Measurements from ENCODE around the gene CCNE1. TPM values are rescaled to one million over a fixed set of nuclear protein-coding genes. Genes with fewer than 3 reads are reported as not detected.
A peak's percentile ranks its signal among the peaks of the same experiment; 100 is the strongest.

Gene CCNE1
- total RNA-seq, 1 experiment from 2014 or later, result 12.0 TPM

- Histone ChIP-seq H3K4me1 (ENCODE audit: insufficient read depth, low read length, poor library complexity, severe bottlenecking) (no peaks in the 10 kb centered on the region), H3K4me3 (ENCODE audit: low read depth, low read length, poor library complexity, severe bottlenecking) (no peak overlapping the region)
- CTCF ChIA-PET, result no interaction called here
Observed at GRCh38 chr19:29810504-29810871, 1.3 kb upstream of the CCNE1 start.

GRCh38 chr19:29812080-29812880 is 489 bp downstream of the CCNE1 start:
- DNase-seq (ENCODE audit: low spot score), result no peak
- intact Hi-C loops (cut with micrococcal nuclease; ENCODE audit: unreplicated experiment), result no loop called here
- CTCF ChIA-PET, result no interaction called here
- Histone ChIP-seq H3K9me3 (ENCODE audit: low read depth, low read length, poor library complexity, severe bottlenecking) (no peaks in the 10 kb centered on the region), H3K36me3 (ENCODE audit: insufficient read depth, low read length, poor library complexity, severe bottlenecking) (no peaks in the 10 kb centered on the region), H3K4me1 (ENCODE audit: insufficient read depth, low read length, poor library complexity, severe bottlenecking) (no peaks in the 10 kb centered on the region), H3K27ac (ENCODE audit: low read depth, low read length, poor library complexity, severe bottlenecking) (no peak overlapping the region), H3K4me3 (ENCODE audit: low read depth, low read length, poor library complexity, severe bottlenecking) (peak overlapping the region; percentile 49), H3K27me3 (replicated peaks; ENCODE audit: insufficient read depth, low read depth, low read length, poor library complexity) (no peaks in the 10 kb centered on the region)
- TF ChIP-seq CTCF (conservative IDR thresholded peaks at IDR 0.05; ENCODE audit: low read depth, low read length) (no peak), EZH2 (IDR thresholded peaks at IDR 0.05; ENCODE audit: borderline replicate concordance, low read depth, low read length, poor library complexity, severe bottlenecking) (no peak)
- POLR2A ChIA-PET (ENCODE audit: low non-redundant PET), result no interaction called here
- BruUV-seq (replicated peaks), result no TSS peak

More at GRCh38 chr19:29810504-29810871, 1.3 kb upstream of the CCNE1 start:
- BruUV-seq (replicated peaks), result no TSS peak
- no peak for TF ChIP-seq EZH2 (IDR thresholded peaks at IDR 0.05; ENCODE audit: borderline replicate concordance, low read depth, low read length, poor library complexity, severe bottlenecking)
- TF ChIP-seq CTCF (conservative IDR thresholded peaks at IDR 0.05; ENCODE audit: low read depth, low read length), result no peak
- no peaks in the 10 kb centered on the region for H3K27me3 ChIP-seq (replicated peaks; ENCODE audit: insufficient read depth, low read depth, low read length, poor library complexity)
- H3K36me3 ChIP-seq (ENCODE audit: insufficient read depth, low read length, poor library complexity, severe bottlenecking), result no peaks in the 10 kb centered on the region
- no peaks in the 10 kb centered on the region for H3K9me3 ChIP-seq (ENCODE audit: low read depth, low read length, poor library complexity, severe bottlenecking)
- H3K27ac ChIP-seq (ENCODE audit: low read depth, low read length, poor library complexity, severe bottlenecking), result no peak overlapping the region
- DNase-seq (ENCODE audit: low spot score), result no peak
- intact Hi-C loops (cut with micrococcal nuclease; ENCODE audit: unreplicated experiment), result no loop called here
- POLR2A ChIA-PET (ENCODE audit: low non-redundant PET), result no interaction called here

- no peak overlapping the region for H3K27ac ChIP-seq (ENCODE audit: low read depth, low read length, poor library complexity, severe bottlenecking)
- no TSS peak for BruUV-seq (replicated peaks)
- CTCF ChIA-PET, result no interaction called here
- intact Hi-C loops (cut with micrococcal nuclease; ENCODE audit: unreplicated experiment), result no loop called here
- no peaks in the 10 kb centered on the region for H3K9me3 ChIP-seq (ENCODE audit: low read depth, low read length, poor library complexity, severe bottlenecking)
- H3K4me1 ChIP-seq (ENCODE audit: insufficient read depth, low read length, poor library complexity, severe bottlenecking), result no peaks in the 10 kb centered on the region
- no peaks in the 10 kb centered on the region for H3K36me3 ChIP-seq (ENCODE audit: insufficient read depth, low read length, poor library complexity, severe bottlenecking)
- TF ChIP-seq CTCF (conservative IDR thresholded peaks at IDR 0.05; ENCODE audit: low read depth, low read length) (no peak), EZH2 (IDR thresholded peaks at IDR 0.05; ENCODE audit: borderline replicate concordance, low read depth, low read length, poor library complexity, severe bottlenecking) (no peak)
- POLR2A ChIA-PET (ENCODE audit: low non-redundant PET), result no interaction called here
- DNase-seq (ENCODE audit: low spot score), result no peak
- no peaks in the 10 kb centered on the region for H3K27me3 ChIP-seq (replicated peaks; ENCODE audit: insufficient read depth, low read depth, low read length, poor library complexity)
- H3K4me3 ChIP-seq (ENCODE audit: low read depth, low read length, poor library complexity, severe bottlenecking), result peak overlapping the region; percentile 49
Observed at GRCh38 chr19:29812881-29813275, 1.1 kb downstream of the CCNE1 start.

Measured in A673 (cell line).